Fibroblast of mammary gland (primary cell): ENCODE results near the gene CD226.

Experiments used
- DNase-seq: peaks from one replicate; pipeline ENCODE4 v3.0.0-alpha.2; 2010; ENCODE audit warnings: low read depth
- H3K4me3 ChIP-seq: 2 replicates; pipeline ENCODE4 v1.5.1; 2011; ENCODE audit warnings: low read depth, mild to moderate bottlenecking, low read length, moderate library complexity; ENCODE audit not compliant: control insufficient read depth
- CTCF ChIP-seq: conservative IDR thresholded peaks from 2 replicates; pipeline ENCODE4 v1.5.1; 2011; ENCODE audit warnings: low read depth, low read length, inconsistent platforms; ENCODE audit not compliant: control insufficient read depth, insufficient read depth

CD226 gene

DNA sequence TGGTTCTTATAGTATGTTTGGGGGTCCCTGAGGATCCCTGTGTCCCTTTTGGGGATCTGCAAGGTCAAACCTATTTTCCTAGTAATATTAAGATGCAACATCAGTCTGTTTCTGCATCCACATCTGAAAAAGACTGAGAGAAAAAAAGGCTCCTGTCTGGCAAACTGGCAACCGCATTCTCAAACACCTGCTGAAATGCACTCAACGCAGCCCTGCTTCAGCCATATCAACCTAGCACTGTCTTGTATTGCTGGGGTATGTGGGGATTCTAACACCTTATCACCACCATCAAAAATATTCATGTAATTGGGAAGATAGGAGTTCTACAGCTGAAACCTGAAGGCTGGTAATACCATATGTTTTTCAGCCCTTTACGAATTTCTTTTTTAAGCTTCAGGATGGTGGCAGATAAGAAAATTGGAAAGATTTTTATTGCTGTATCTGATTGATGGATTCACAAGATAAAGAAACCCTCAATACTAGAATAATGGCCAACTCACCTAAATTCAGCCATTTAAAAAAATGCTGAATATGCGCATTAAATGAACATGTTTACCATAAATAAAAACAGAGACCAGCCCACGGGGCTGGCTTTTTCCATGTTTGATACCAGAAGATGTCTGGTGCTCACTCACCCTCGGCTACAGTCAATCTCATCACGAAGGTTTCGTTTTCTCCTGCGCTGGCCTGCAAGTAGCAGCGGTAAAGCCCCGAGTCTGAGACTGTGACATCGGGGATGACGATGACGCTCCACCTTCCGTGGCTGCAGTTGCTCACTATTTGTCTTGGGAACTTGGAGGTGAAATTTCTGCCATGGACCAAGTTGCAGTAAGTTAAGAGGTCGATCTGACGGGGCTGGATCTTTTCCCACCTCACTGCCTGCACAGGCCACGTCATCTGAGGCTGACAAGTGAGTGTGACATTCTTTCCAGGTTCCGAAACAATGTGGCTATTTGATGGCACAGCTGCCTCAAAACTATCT, 52.3 kb downstream of the CD226 start:
- no peak overlapping the region for H3K4me3 ChIP-seq
- no peak for DNase-seq
- no peak for TF ChIP-seq CTCF

DNA sequence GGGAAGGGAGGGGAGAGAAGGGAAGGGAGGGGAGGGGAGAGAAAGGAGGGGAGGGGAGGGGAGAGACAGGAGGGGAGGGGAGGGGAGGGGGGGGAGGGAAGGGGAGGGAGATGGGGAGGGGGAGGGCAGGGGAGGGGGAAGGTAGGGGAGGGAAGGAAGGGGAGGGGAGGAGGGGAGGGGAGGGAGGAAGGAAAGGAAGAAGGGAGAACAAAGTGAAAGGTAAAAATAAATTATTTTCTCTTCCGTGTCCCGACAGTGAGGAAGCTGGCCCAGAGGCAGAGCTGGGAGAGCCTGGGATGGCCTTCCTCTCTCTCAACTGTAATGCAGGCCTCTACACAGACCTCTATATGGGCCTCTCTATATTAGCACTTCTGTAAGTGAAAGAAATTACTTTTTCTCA, 53.2 kb downstream of the CD226 start:
- no peak for DNase-seq
- no peak for TF ChIP-seq CTCF
- no peak overlapping the region for H3K4me3 ChIP-seq

DNA sequence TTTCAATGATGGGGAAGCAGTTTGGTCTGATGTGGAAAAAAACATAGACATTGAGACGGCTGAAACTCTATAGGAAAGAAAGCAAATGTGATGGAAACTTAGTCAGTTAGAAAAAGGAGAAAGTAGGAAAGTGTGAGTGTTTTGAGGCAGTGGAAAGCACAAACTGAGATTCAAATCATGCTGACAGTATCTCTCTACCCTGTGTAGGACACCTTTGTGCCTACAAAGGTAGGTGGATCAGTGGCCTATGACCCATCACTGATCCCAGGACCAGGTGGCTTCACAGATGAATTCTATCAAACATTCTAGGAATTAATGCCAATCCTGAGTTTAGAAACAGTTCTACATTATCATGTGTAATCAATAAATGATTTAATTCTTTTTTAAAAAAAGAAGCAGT, 57.1 kb downstream of the CD226 start:
- H3K4me3 ChIP-seq: no peak overlapping the region
- no peak for DNase-seq
- no peak for TF ChIP-seq CTCF

GRCh38 chr18:69889009-69889408, 58.7 kb downstream of the CD226 start:
- no peak for TF ChIP-seq CTCF
- no peak overlapping the region for H3K4me3 ChIP-seq
- DNase-seq: no peak

- H3K4me3 ChIP-seq: no peak overlapping the region
- DNase-seq: no peak
These were observed 60.4 kb downstream of the CD226 start for GRCh38 chr18:69887256-69887655.

DNA sequence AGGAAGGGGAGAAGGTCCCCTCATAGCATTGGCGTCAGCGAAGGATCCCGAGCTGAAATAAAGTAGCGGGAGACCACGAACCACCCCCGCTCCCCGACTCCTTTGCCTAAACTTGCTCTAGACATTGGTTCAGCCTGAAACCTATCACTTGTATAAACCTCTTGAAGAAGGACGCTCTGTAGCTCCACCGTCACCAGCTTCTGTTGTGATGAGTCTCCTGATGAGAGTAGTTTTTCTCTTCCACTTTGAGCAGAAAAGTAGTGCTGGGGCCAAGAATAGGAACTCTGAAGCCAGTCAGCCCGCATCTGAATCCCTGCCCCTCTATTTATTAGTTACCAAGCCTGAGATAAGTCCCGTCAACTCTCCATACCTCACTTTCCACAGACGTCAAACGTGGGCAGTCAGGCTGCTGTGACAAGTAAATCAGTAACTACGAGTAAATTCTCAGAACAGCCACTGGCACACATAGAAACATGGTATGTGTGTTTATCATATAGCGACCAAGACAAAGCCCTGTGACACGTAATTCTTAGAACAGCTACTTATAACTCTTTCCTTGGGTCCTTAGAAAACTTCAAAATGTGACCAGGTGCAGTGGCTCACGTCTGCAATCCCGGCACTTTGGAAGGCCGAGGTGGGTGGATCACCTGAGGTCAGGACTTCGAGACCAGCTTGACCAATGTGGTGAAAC, 61.7 kb downstream of the CD226 start:
- DNase-seq: no peak
- TF ChIP-seq CTCF: no peak
- H3K4me3 ChIP-seq: no peak overlapping the region

More at GRCh38 chr18:69887256-69887655, 60.4 kb downstream of the CD226 start:
- no peak for TF ChIP-seq CTCF
